Measurements from ENCODE around the gene CCDC73. TPM values are rescaled to one million over a fixed set of nuclear protein-coding genes. Genes with fewer than 3 reads are reported as not detected.
"Not testable (repeated sequence)": the region's sequence is repeated elsewhere in the genome, so short reads cannot be mapped to it uniquely, and the experiment has no call there.

The CCDC73 gene
- polyA plus RNA-seq, 4 donors, result 0.19 to 0.34 (median 0.25) TPM

DNA sequence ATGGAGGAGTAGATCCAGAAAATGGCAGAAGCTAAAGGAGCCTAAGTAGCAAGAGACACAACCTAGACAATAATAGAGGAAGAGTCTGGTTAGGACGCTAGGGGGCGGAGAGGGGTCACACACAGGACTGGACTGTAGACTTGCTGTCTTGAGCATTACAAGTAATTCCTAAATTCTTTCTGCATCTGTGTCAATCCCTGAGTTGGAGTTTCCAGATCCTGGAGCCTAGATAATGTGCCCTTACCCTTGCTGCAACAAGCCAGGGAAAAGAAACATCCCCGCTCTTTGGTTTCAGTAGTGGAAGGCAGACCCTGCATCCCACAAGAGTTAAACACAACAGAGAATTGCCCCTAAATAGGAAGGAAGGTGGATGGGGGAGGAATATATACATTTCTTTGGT lies 14.9 kb upstream of the CCDC73 start:
- peak in 1 of 4 donors; percentile 55 for DNase-seq (ENCODE audit: low read depth in 4 of 4, low spot score in 3 of 4)

DNA sequence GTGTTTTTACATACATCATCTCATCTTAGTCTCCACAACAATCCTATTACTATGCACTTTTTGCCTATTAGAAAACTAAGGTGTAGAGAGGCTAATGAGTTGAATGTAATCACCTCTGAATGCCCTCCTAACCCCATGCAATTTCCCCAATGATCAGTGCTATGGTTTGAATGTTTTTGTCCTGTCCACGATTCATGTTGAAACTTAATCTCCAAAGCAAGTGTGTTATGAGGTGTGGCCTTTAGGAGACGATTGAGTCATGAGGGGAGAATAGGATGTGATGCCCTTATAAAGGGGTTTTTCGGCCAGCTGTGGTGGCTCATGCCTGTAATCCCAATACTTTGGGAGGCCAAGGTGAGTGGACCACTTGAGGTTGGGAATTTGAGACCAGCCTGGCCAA lies 2.0 kb upstream of the CCDC73 start:
- DNase-seq (ENCODE audit: low read depth in 4 of 4, low spot score in 3 of 4), result no peak

GRCh38 chr11:32792948-32793475 lies 1.4 kb downstream of the CCDC73 start:
- peak in 3 of 4 donors; percentile 31 to 45 (median 37) for DNase-seq (ENCODE audit: low read depth in 4 of 4, low spot score in 3 of 4)

DNA sequence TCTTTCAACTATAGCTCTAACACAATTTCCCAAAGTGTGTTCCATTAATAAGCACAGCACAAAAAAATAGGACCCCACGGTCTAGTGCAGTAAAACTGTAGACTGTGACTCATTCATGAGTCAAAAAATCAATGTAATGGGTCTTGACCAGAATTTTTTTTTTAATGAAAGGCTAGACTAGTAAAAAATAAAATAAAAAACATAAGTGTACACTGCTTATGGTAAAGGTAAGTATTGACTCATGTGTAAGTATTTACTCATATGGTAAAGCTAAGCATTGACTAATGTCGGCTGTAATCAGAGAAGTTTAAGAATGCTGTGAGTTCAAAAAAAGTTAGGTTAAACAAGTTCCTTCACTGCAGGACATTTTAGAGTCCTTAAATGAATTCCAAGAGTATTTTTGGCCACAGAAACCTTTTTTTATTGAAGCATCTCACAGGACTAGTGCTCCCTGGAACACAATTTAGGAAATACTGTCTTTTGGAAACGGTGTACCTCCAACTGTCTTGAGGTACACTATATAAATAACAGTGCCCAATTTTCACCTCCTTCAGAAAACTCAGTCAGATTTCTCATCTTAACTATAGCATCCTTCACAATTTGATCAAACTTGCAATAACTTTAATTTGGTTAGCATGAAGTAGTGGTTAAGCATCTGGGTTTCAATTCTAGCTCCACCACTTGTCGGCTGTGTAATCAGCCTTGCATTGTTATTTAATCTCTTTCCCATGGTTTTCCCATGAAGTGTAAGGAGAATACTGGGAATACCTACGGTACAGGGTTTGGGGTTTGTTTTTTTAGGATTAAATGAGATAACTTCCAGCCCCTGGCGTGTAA lies 2.1 kb downstream of the CCDC73 start:
- DNase-seq (ENCODE audit: low read depth in 4 of 4, low spot score in 3 of 4), result no peak

DNA sequence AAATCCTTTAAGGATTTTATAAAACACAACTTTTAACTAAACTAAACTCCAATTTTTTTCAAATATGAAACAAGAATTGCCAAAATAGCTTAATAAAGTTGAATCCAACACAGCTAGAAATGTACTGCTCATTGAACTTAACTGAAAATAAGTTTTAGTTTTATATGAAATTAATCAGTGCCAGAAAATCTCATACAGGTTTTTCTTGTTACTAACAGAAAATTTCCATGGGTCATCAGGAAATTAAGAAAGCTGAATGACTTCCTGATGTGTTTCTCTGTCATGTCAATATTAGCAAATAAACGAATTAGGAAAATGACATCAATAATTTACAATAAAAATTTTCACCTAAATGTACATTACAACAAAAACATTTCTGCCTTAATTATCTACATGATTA lies 3.5 kb downstream of the CCDC73 start:
- no peak for DNase-seq (ENCODE audit: low read depth in 4 of 4, low spot score in 3 of 4)

DNA sequence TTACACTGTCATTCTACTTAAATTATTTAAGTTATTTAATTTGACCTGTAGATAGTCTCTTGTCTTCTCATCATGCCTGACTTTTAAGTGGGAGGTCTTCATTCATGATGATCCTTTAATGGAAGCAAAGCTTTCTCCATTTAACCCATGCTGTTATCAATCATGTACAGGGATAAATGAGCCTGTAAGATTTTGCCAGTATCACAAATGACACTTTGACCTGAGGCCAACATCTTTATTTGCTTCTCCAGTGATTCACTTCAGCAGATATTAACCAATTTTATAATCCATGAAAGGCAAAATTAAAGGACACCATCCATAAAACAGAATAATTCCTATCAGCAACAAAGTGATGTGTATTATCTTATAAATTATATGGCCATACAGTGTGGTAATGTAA lies 7.7 kb downstream of the CCDC73 start:
- DNase-seq (ENCODE audit: low read depth in 4 of 4, low spot score in 3 of 4), result no peak

GRCh38 chr11:32785262-32785661 lies 9.2 kb downstream of the CCDC73 start:
- DNase-seq (ENCODE audit: low read depth in 4 of 4, low spot score in 3 of 4), result no peak

- no peak for DNase-seq (ENCODE audit: low read depth in 4 of 4, low spot score in 3 of 4)
Observed at GRCh38 chr11:32781721-32782120, 12.7 kb downstream of the CCDC73 start.

DNA sequence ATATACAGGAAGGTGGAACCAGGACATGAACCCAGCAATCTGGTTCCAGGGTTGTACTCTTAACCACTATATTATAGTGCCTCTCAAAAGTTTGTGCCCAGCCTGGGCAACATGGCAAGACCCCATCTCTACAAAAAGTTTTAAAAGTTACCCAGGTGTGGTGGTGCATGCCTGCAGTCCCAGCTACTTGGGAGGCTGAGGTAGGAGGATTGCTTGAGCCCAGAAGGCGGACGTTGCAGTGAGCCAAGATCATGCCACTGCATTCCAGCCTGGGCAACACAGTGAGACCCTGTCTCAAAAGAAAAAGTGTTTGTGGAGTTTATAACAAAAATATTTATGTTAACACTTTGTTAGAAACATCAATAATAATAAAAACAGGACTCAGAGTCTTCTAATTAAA lies 13.6 kb downstream of the CCDC73 start:
- not testable (repeated sequence) for DNase-seq (ENCODE audit: low read depth in 4 of 4, low spot score in 3 of 4)

DNA sequence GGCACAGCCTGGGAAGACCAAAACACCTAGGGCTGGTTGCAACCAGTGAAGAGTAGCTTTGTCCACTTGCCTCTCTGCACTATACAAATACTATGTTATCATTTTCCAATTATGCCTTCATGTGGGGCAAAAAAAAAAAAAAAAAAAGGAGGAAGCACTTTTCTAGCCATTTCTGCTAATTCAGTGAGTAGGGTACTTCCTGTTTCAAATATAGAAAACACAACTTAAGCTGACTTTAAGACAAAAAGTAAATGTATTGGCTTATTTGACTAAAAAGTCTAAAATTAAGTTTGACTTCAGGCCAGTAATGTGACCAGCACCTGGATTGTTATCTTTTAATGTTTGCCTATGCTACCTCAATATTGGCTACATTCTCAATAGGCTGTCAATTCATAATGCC lies 15.3 kb downstream of the CCDC73 start:
- no peak for DNase-seq (ENCODE audit: low read depth in 4 of 4, low spot score in 3 of 4)

DNA sequence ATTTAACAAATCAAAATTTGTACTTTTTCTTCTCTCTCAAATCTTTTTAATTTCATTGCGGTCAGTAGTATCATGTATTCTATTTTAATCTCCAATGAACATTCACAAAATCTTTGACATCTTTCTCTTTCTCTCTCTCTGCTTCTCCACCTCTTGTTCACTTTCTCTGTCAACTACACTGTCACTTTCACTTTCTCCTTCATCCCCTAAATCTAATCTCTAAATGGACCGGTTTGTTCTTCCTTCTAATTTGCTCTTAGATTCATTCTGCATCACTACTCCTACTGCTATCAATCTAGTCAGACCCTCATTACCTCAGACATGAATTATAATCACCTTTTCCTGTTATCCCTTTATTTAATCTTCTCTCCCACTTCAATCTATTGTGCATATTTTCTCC lies 18.6 kb downstream of the CCDC73 start:
- no peak for DNase-seq (ENCODE audit: low read depth in 4 of 4, low spot score in 3 of 4)

- DNase-seq (ENCODE audit: low read depth in 4 of 4, low spot score in 3 of 4), result no peak
Observed at GRCh38 chr11:32774081-32774480, 20.4 kb downstream of the CCDC73 start.

- DNase-seq (ENCODE audit: low read depth in 4 of 4, low spot score in 3 of 4), result no peak
Observed at GRCh38 chr11:32772731-32773130, 21.7 kb downstream of the CCDC73 start.

DNA sequence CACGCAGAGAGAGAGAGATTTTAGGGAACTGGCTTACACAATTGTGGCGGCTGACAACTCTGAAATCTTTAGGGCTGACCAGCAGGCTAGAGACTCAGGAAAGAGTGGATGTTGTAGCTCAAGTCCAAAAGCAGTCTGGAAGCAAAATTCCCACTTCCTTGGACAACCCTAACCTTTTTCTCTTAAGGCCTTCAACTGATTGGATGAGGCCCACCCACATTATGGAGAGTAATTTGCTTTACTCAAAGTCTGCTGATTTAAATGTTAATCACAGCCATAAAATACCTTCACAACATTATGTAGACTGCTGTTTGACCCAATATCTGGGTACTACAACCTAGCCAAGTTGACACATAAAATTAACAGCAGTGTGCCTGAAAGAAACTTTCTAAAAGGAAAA lies 32.7 kb downstream of the CCDC73 start:
- DNase-seq (ENCODE audit: low read depth in 4 of 4, low spot score in 3 of 4), result not testable (repeated sequence)

DNA sequence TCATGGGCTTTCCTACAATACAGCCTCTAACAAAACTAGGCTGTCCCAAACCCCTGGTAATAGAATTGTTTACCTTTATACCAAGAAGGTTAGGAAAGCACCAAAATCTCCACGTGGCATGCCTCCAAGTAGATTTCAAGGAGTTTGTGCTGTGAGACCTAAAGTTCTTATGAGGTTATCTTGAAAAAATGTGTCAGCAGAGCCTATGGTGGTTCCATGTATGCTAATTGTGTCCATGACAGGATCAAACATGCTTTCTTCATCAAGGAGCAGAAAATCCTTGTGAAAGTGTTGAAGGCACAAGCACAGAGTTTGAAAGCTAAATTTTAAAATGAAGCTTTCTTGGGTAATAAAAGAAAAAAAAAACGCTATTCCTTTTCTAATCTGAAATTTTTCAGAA lies 36.2 kb downstream of the CCDC73 start:
- no peak for DNase-seq (ENCODE audit: low read depth in 4 of 4, low spot score in 3 of 4)

DNA sequence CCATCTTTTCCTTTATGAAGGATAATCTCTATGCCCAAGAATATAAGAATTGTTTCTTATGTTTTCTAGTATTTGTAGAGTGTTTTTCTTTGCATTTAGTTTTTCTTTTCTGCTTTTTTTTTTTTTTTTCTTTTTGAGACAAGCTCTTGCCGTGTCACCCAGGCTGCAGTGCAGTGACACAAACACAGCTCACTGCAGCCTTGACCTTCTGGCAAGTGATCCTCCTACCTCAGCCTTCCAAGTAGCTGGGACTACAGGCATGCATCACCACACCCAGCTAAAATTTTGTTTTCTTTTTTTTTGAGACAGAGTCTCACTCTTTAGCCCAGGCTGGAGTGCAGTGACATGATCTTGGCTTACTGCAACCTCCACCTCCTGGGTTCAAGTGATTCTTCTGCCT lies 41.3 kb downstream of the CCDC73 start:
- DNase-seq (ENCODE audit: low read depth in 4 of 4, low spot score in 3 of 4), result not testable (repeated sequence)

- no peak for DNase-seq (ENCODE audit: low read depth in 4 of 4, low spot score in 3 of 4)
Observed at GRCh38 chr11:32752001-32752400, 42.5 kb downstream of the CCDC73 start.

DNA sequence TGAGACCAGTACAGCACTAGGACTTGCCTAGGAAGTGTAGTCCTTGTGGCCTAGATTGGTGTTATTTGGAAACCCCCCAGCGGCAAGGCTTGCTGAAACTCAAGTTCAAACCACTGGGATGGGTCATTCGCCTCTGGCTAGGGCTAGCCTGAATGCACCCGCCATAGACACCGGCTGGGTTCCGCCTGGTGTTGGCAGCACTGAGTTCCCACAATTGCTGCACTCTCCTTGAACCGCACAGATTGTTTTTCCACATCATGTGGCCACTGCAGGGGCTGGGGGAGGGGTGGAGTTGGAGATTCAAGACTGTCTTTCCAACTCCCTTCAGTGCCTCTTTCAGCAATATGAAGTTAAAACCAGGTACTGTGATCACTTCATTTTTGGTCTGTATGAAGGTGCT lies 43.1 kb downstream of the CCDC73 start:
- DNase-seq (ENCODE audit: low read depth in 4 of 4, low spot score in 3 of 4), result no peak

GRCh38 chr11:32729976-32730375 lies 64.5 kb downstream of the CCDC73 start:
- DNase-seq (ENCODE audit: low read depth in 4 of 4, low spot score in 3 of 4), result no peak

DNA sequence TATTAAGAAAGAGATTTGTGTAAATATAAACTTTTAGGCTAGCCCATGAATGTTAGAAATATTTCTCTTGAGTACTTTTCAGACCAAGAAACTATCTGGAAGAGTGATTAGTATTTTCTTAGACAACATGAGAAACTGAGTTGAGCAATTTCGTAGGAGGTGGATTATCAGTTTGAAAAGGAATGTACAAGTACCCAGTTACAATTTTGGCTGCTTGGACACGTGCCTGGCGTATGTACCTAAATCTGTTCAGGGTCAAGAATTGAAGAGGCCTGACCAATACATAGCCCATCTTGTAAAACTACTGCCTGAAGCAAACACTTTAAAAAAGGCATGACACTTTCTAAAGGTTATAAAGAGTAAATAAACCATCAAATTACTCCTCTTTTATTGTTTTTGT lies 71.1 kb downstream of the CCDC73 start:
- DNase-seq (ENCODE audit: low read depth in 4 of 4, low spot score in 3 of 4), result no peak

- DNase-seq (ENCODE audit: low read depth in 4 of 4, low spot score in 3 of 4), result no peak
Observed at GRCh38 chr11:32722255-32722654, 72.2 kb downstream of the CCDC73 start.

GRCh38 chr11:32713496-32713895 lies 81.0 kb downstream of the CCDC73 start:
- no peak for DNase-seq (ENCODE audit: low read depth in 4 of 4, low spot score in 3 of 4)
